A549 (cell line): Measurements from ENCODE around the gene OR2C3.

Experiments used
- CBX8 ChIP-seq: fragments of 200-600 bp; sonication (generic); IDR thresholded peaks from 2 replicates; pipeline ENCODE4 v1.6.1; 2016
- CHD4 ChIP-seq: fragments of 200-600 bp; sonication (generic); IDR thresholded peaks from 2 replicates; pipeline ENCODE4 v1.6.1; 2016; ENCODE audit warnings: antibody characterized with exemption, mild to moderate bottlenecking, borderline replicate concordance
- CTCF ChIP-seq: fragments of >200 bp; sonication (Bioruptor Twin); formaldehyde crosslinking; IDR thresholded peaks from 3 replicates; pipeline ENCODE4 v1.5.1; 2016
- HDAC2 ChIP-seq: fragments of 200-600 bp; sonication (generic); IDR thresholded peaks from 2 replicates; pipeline ENCODE4 v1.6.1; 2016
- HMGXB4 ChIP-seq: fragments of 250-450 bp; sonication (Bioruptor Pico); IDR thresholded peaks from 2 replicates; pipeline ENCODE4 v1.5.0; 2021; ENCODE audit warnings: mild to moderate bottlenecking, moderate library complexity, borderline replicate concordance
- JUN ChIP-seq, 2 experiments: fragments of >200 bp; sonication (Bioruptor Twin); formaldehyde crosslinking; IDR thresholded peaks; 2 replicates in 1 of 2; 3 replicates in 1 of 2; pipeline ENCODE4 v1.6.1; 2016 to 2017
- KDM1A ChIP-seq: fragments of 200-600 bp; sonication (generic); IDR thresholded peaks from 2 replicates; pipeline ENCODE4 v1.6.1; 2016; ENCODE audit warnings: low read depth, mild to moderate bottlenecking
- MAFK ChIP-seq: fragments of 450-650 bp; IDR thresholded peaks from 2 replicates; pipeline ENCODE4 v1.6.1; 2014; ENCODE audit not compliant: partially characterized antibody
- MAX ChIP-seq: IDR thresholded peaks from 2 replicates; pipeline ENCODE4 v1.6.1; 2012
- POLR2AphosphoS2 ChIP-seq: conservative IDR thresholded peaks from 2 replicates; pipeline ENCODE4 v1.6.1; 2012; ENCODE audit warnings: low read length, improper control_type of control experiment, inconsistent platforms
- ZNF302 ChIP-seq: fragments of 250-450 bp; sonication (Bioruptor Pico); IDR thresholded peaks from 2 replicates; pipeline ENCODE4 v1.9.0; 2021; ENCODE audit warnings: inconsistent platforms, mild to moderate bottlenecking, moderate library complexity

- no peak for TF ChIP-seq POLR2AphosphoS2
- TF ChIP-seq CTCF = no peak
- no peak for TF ChIP-seq KDM1A
- no peak for TF ChIP-seq ZNF302
- TF ChIP-seq CBX8 = no peak
- no peak for TF ChIP-seq CHD4
- no peak for TF ChIP-seq MAX
- no peak for TF ChIP-seq MAFK
- no peak for TF ChIP-seq HMGXB4 (CRISPR knock-in tag)
- TF ChIP-seq JUN (IDR thresholded peaks at IDR 0.05) = no peak
- no peak for TF ChIP-seq HDAC2
Observed at GRCh38 chr1:247517795-247518612, 18.2 kb downstream of the OR2C3 start.
